Prostate gland (tissue), 2 donors: ENCODE measurements around the gene BCLAF3. TPM values are rescaled to one million over a fixed set of nuclear protein-coding genes. Genes with fewer than 3 reads are reported as not detected.
A peak's percentile ranks its signal among the peaks of the same experiment; 100 is the strongest.

ENCODE experiments used
- DNase-seq: peaks from one replicate; pipeline ENCODE4 v3.0.0-alpha.2; 2019; ENCODE audit warnings: low spot score
- H3K27ac ChIP-seq, 2 donors: fragments of 200-600 bp; sonication (generic); 2 replicates each; pipeline ENCODE4 v1.5.1; 2017 to 2019
- H3K27me3 ChIP-seq: fragments of 200-600 bp; sonication (generic); replicated peaks from 2 replicates; pipeline ENCODE4 v1.5.1; 2019; ENCODE audit not compliant: insufficient read depth
- H3K36me3 ChIP-seq, 2 donors: fragments of 200-600 bp; sonication (generic); 1 replicate in 1 of 2; 2 replicates in 1 of 2; pipeline versions ENCODE4 v1.5.1 to v1.8.1; 2017 to 2019
- H3K4me1 ChIP-seq: fragments of 200-600 bp; sonication (generic); replicated peaks from 2 replicates; pipeline ENCODE4 v1.5.1; 2019
- H3K4me3 ChIP-seq, 2 donors: fragments of 200-600 bp; sonication (generic); 2 replicates each; pipeline ENCODE4 v1.5.1; 2017 to 2019
- H3K9me3 ChIP-seq: fragments of 200-600 bp; sonication (generic); 2 replicates; pipeline ENCODE4 v1.5.1; 2017
- CTCF ChIP-seq, 4 experiments: fragments of 200-600 bp in 2 of 4; fragments of 450-650 bp in 2 of 4; sonication (generic) in 2 of 4; IDR thresholded peaks; 1 replicate in 3 of 4; 2 replicates in 1 of 4; pipeline ENCODE4 v1.5.1; 2016 to 2019; ENCODE audit warnings: antibody characterized with exemption in 4 of 4, mild to moderate bottlenecking in 2 of 4, moderate library complexity in 2 of 4
- POLR2A ChIP-seq: fragments of 450-650 bp; IDR thresholded peaks from one replicate; pipeline ENCODE4 v1.6.1; 2016; ENCODE audit warnings: antibody characterized with exemption, mild to moderate bottlenecking
- POLR2AphosphoS5 ChIP-seq: sonication (generic); formaldehyde crosslinking; IDR thresholded peaks from one replicate; pipeline ENCODE4 v1.6.1; 2017; ENCODE audit warnings: antibody characterized with exemption
- WGBS: methylation state at CpG from one replicate; pipeline ENCODE4 v1.1.5; 2018; 5-methylcytosine and 5-hydroxymethylcytosine counted together
- intact Hi-C: fragments of 100-400 bp; cut with DNase I; formaldehyde crosslinking; loops from one replicate; pipeline ENCODE4 v1.14.2; 2022
- total RNA-seq, 2 donors: library from RNA; depleted of rRNA; stranded (reverse); fragments of >200 nt; gene quantifications; one replicate each; pipeline ENCODE4 v1.1.0, GENCODE V29; 2016

The BCLAF3 gene
- total RNA-seq, 2 donors from 2014 or later: 7.3 to 10.1 TPM

- no peaks in the 10 kb centered on the region for H3K9me3 ChIP-seq
- no peak overlapping the region for H3K4me3 ChIP-seq
Measured at GRCh38 chrX:20028588-20028987, 37.7 kb upstream of the BCLAF3 start.

GRCh38 chrX:20026278-20026677 is 35.4 kb upstream of the BCLAF3 start:
- Histone ChIP-seq H3K36me3 (no peaks in the 10 kb centered on the region), H3K4me1 (no peaks in the 10 kb centered on the region), H3K9me3 (no peaks in the 10 kb centered on the region), H3K27me3 (no peaks in the 10 kb centered on the region), H3K4me3 (no peak overlapping the region), H3K27ac (no peak overlapping the region)
- intact Hi-C loops: no loop called here
- TF ChIP-seq POLR2A (no peak), POLR2AphosphoS5 (no peak), CTCF (IDR thresholded peaks at IDR 0.05) (no peak)
- WGBS: 33% methylated on average over 2 of the region's 2 CpGs
- no peak for DNase-seq

More at GRCh38 chrX:20028588-20028987, 37.7 kb upstream of the BCLAF3 start:
- WGBS: 99% methylated on average over 8 of the region's 8 CpGs
- H3K4me1 ChIP-seq: no peaks in the 10 kb centered on the region
- H3K27ac ChIP-seq: peak overlapping the region in 1 of 2 donors; percentile 48
- DNase-seq: no peak
- no peaks in the 10 kb centered on the region for H3K27me3 ChIP-seq
- no peaks in the 10 kb centered on the region for H3K36me3 ChIP-seq
- TF ChIP-seq CTCF (IDR thresholded peaks at IDR 0.05): no peak
- no peak for TF ChIP-seq POLR2AphosphoS5
- no peak for TF ChIP-seq POLR2A
- intact Hi-C loops: no loop called here

GRCh38 chrX:20019672-20020365 is 29.0 kb upstream of the BCLAF3 start:
- Histone ChIP-seq H3K27me3 (no peaks in the 10 kb centered on the region), H3K27ac (no peak overlapping the region), H3K36me3 (no peaks in the 10 kb centered on the region), H3K9me3 (no peaks in the 10 kb centered on the region), H3K4me1 (no peaks in the 10 kb centered on the region), H3K4me3 (no peak overlapping the region)
- intact Hi-C loops: no loop called here
- TF ChIP-seq CTCF (IDR thresholded peaks at IDR 0.05): no peak
- TF ChIP-seq POLR2AphosphoS5: no peak
- TF ChIP-seq POLR2A: no peak
- 89% methylated on average over 6 of the region's 6 CpGs for WGBS
- no peak for DNase-seq

- Histone ChIP-seq H3K9me3 (no peaks in the 10 kb centered on the region), H3K27me3 (no peaks in the 10 kb centered on the region), H3K27ac (no peak overlapping the region), H3K36me3 (no peaks in the 10 kb centered on the region), H3K4me3 (no peak overlapping the region), H3K4me1 (no peaks in the 10 kb centered on the region)
- WGBS: 83% methylated on average over 2 of the region's 2 CpGs
- no peak for DNase-seq
- no peak for TF ChIP-seq POLR2AphosphoS5
- no peak for TF ChIP-seq CTCF (IDR thresholded peaks at IDR 0.05)
- no peak for TF ChIP-seq POLR2A
- intact Hi-C loops: no loop called here
Measured at GRCh38 chrX:20016616-20016945, 25.7 kb upstream of the BCLAF3 start.

- H3K4me1 ChIP-seq: no peaks in the 10 kb centered on the region
- no peaks in the 10 kb centered on the region for H3K36me3 ChIP-seq
- 83% methylated on average over 9 of the region's 9 CpGs for WGBS
- no peak overlapping the region for H3K4me3 ChIP-seq
- H3K9me3 ChIP-seq: no peaks in the 10 kb centered on the region
- H3K27me3 ChIP-seq: no peaks in the 10 kb centered on the region
- no peak overlapping the region for H3K27ac ChIP-seq
- intact Hi-C loops: no loop called here
- no peak for TF ChIP-seq POLR2AphosphoS5
- TF ChIP-seq CTCF (IDR thresholded peaks at IDR 0.05): no peak
- TF ChIP-seq POLR2A: no peak
- DNase-seq: no peak
Measured at GRCh38 chrX:20015945-20016615, 25.2 kb upstream of the BCLAF3 start.
